HEK293T (cell line): ENCODE results near the gene SLC5A1.

Experiments used
- CTCF ChIA-PET: fragments of 350-600 bp; formaldehyde crosslinking; extraction: SDS; loops from one replicate; lab custom pipeline; 2021; ENCODE audit warnings: antibody characterized with exemption, inconsistent platforms; lab: Yijun Ruan, JAX
- POLR2A ChIA-PET: fragments of 350-600 bp; formaldehyde crosslinking; extraction: SDS; loops from one replicate; lab custom pipeline; 2020; ENCODE audit warnings: antibody characterized with exemption, inconsistent platforms; lab: Yijun Ruan, JAX
- DNase-seq: peaks from one replicate; pipeline ENCODE4 v3.0.0; 2012; ENCODE audit warnings: mixed read lengths; ENCODE audit errors: extremely low spot score
- ARNT ChIP-seq: fragments of 450-650 bp; IDR thresholded peaks from 2 replicates; pipeline ENCODE4 v1.6.1; 2017; ENCODE audit warnings: mild to moderate bottlenecking
- BHLHE40 ChIP-seq: fragments of 450-650 bp; IDR thresholded peaks from 2 replicates; pipeline ENCODE4 v1.6.1; 2016; ENCODE audit warnings: mild to moderate bottlenecking, moderate library complexity, borderline replicate concordance
- CTBP1 ChIP-seq: fragments of 450-650 bp; IDR thresholded peaks from 2 replicates; pipeline ENCODE4 v1.6.1; 2016; ENCODE audit warnings: borderline replicate concordance
- ELF4 ChIP-seq: fragments of 450-650 bp; IDR thresholded peaks from 2 replicates; pipeline ENCODE4 v1.6.1; 2017; ENCODE audit warnings: antibody characterized with exemption
- FOXA1 ChIP-seq: fragments of 450-650 bp; IDR thresholded peaks from 2 replicates; pipeline ENCODE4 v1.6.1; 2016; ENCODE audit warnings: mild to moderate bottlenecking
- FOXK2 ChIP-seq: fragments of 450-650 bp; IDR thresholded peaks from 2 replicates; pipeline ENCODE4 v1.6.1; 2016; ENCODE audit warnings: mild to moderate bottlenecking
- FOXM1 ChIP-seq: fragments of 450-650 bp; IDR thresholded peaks from 2 replicates; pipeline ENCODE4 v1.6.1; 2017; ENCODE audit warnings: mild to moderate bottlenecking, borderline replicate concordance
- HDGF ChIP-seq: fragments of 450-650 bp; IDR thresholded peaks from 2 replicates; pipeline ENCODE4 v1.6.1; 2017; ENCODE audit warnings: antibody characterized with exemption, borderline replicate concordance
- L3MBTL2 ChIP-seq: fragments of 450-650 bp; conservative IDR thresholded peaks from 2 replicates; pipeline ENCODE4 v1.6.1; 2016; ENCODE audit warnings: mild to moderate bottlenecking
- LEF1 ChIP-seq: fragments of 450-650 bp; IDR thresholded peaks from 2 replicates; pipeline ENCODE4 v1.6.1; 2017; ENCODE audit warnings: mild to moderate bottlenecking, borderline replicate concordance
- NFRKB ChIP-seq: fragments of 450-650 bp; IDR thresholded peaks from 2 replicates; pipeline ENCODE4 v1.6.1; 2016; ENCODE audit warnings: mild to moderate bottlenecking, moderate library complexity
- SP1 ChIP-seq: fragments of 450-650 bp; IDR thresholded peaks from 2 replicates; pipeline ENCODE4 v1.6.1; 2017
- SUZ12 ChIP-seq: fragments of 450-650 bp; IDR thresholded peaks from 2 replicates; pipeline ENCODE4 v1.6.1; 2016; ENCODE audit warnings: mild to moderate bottlenecking
- TARDBP ChIP-seq: fragments of 450-650 bp; IDR thresholded peaks from 2 replicates; pipeline ENCODE4 v1.6.1; 2016
- ZNF384 ChIP-seq: fragments of 450-650 bp; IDR thresholded peaks from 2 replicates; pipeline ENCODE4 v1.6.1; 2016
- TF ChIP-seq, protein P1 (sequence below): fragments of 450-650 bp; IDR thresholded peaks from 2 replicates; pipeline ENCODE4 v1.6.1; 2016

Gene SLC5A1

DNA sequence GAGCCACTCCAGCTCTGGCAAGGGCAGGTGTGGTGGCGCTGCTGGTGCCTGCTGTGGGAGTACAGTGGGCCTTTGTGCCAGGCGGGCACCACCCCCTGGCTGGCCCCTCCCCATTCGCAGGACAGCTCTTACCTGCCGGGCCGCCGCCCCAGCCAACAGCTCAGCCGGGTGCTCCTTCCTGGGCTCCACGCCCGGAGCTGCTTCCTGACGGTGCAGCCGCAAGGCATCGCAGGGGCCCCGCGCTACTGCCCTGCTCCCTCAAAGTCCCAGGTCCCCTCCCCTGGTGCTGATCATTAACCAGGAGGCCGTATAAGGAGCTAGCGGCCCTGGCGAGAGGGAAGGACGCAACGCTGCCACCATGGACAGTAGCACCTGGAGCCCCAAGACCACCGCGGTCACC, at the start of gene SLC5A1:
Gene SLC5A1 (plus strand): TSS at position 338 of the 400 bp plus-strand sequence. CDS start 21 bp downstream, at position 359.
- TF ChIP-seq CTBP1: no peak
- TF ChIP-seq ELF4: no peak
- no peak for TF ChIP-seq FOXK2
- TF ChIP-seq, protein P1, sequence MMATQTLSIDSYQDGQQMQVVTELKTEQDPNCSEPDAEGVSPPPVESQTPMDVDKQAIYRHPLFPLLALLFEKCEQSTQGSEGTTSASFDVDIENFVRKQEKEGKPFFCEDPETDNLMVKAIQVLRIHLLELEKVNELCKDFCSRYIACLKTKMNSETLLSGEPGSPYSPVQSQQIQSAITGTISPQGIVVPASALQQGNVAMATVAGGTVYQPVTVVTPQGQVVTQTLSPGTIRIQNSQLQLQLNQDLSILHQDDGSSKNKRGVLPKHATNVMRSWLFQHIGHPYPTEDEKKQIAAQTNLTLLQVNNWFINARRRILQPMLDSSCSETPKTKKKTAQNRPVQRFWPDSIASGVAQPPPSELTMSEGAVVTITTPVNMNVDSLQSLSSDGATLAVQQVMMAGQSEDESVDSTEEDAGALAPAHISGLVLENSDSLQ: no peak
- TF ChIP-seq L3MBTL2: no peak
- no peak for TF ChIP-seq TARDBP
- no peak for TF ChIP-seq ARNT
- no peak for TF ChIP-seq FOXA1
- ChIA-PET CTCF (interaction anchor here (1.1 kb wide), 1 partner anchor 60 kb away, joined by 3 read pairs; no protein-coding TSS in a partner anchor), POLR2A (no interaction called here)
- no peak for DNase-seq

DNA sequence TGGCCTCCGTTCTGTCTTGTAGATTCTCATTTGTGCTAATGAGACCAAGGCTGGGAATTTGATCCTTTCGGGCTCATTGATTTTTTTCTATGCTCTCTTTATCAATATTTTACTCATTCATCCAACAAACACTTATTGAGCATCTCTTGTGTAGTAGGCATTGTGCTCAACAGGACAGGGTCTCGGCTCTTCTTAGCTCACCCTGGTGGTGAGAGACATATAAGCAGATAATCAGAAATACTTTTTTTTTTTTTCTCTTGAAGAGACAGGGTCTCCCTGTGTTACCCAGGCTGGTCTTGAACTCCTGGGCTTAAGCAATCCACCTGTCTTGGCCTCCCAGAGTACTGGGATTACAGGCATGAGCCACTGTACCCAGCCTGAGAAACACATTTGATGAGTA, 48.0 kb upstream of the SLC5A1 start:
- DNase-seq: peak; percentile 35
- no peak for TF ChIP-seq SUZ12
- TF ChIP-seq L3MBTL2: no peak
- TF ChIP-seq SP1: no peak
- TF ChIP-seq ELF4: no peak
- no peak for TF ChIP-seq NFRKB
- TF ChIP-seq, protein P1: no peak
- peak; percentile 83 for TF ChIP-seq ZNF384
- no peak for TF ChIP-seq LEF1
- ChIA-PET POLR2A (interaction anchor here (1.2 kb wide), 1 partner anchor 25 kb away, joined by 4 read pairs; no protein-coding TSS in a partner anchor), CTCF (interaction anchor here (0.6 to 1.5 kb wide), 6 partner anchors 11 to 1113 kb away, joined by 3 to 5 read pairs (median 3); no protein-coding TSS in a partner anchor)

DNA sequence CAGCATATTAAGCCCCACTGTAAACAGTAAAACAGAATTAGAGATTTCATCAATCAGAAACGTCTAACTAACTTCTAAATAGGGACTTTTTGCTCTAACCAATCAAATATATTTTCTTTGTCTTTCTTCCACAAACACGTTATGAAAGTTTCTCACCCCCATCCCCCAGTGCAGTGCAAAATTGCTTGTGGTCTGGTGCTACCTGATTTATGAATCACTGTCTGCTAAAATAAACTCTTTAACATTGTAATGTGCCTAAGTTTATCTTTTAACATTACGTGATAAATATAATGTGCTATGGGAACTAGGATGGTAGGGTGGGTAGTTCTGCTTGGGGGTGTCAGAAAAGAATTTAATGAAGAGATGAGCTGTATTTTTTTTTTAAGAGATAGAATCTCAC, 47.3 kb upstream of the SLC5A1 start:
- POLR2A ChIA-PET: no interaction called here
- CTCF ChIA-PET: no interaction called here
- no peak for DNase-seq

DNA sequence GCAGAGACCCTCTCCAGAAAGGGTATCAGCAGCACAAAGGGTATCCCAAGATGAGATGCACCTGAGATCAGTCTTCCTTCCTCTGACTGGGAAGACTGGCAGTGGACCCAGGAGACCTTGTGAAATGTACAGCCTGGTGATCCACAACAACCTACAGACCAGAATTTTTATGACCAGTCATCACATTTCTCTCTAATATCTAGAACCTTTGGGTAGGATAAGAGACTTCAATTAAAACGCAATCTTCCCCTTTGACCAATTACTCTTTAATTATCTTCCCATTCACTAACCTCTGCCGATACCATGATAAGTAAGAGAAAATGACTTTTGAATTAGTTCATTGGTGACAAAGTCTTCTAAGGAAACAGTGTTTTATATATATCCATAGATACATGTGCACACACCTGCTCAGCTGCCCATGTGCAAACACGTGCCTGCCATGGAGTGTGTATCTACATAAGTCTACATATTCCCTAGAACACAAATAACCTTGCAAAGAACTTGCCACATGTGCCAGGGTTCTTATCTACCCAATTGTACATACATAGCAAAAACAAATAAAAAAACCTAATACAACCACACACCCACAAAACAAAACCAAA, 44.2 kb upstream of the SLC5A1 start:
- CTCF ChIA-PET: no interaction called here
- POLR2A ChIA-PET: no interaction called here
- TF ChIP-seq FOXK2: no peak
- no peak for TF ChIP-seq TARDBP
- no peak for TF ChIP-seq SUZ12
- no peak for TF ChIP-seq HDGF
- no peak for TF ChIP-seq FOXA1
- TF ChIP-seq ARNT: no peak
- TF ChIP-seq NFRKB: no peak
- TF ChIP-seq ELF4: no peak
- no peak for TF ChIP-seq SP1
- TF ChIP-seq L3MBTL2: no peak
- no peak for TF ChIP-seq CTBP1
- TF ChIP-seq LEF1: no peak
- TF ChIP-seq, protein P1: no peak
- TF ChIP-seq BHLHE40: no peak
- TF ChIP-seq ZNF384: no peak
- no peak for TF ChIP-seq FOXM1
- no peak for DNase-seq

More for the DNA sequence above, 47.3 kb upstream of the SLC5A1 start:
- TF ChIP-seq BHLHE40 (no peak), LEF1 (no peak), ELF4 (no peak), FOXK2 (no peak), CTBP1 (no peak), ARNT (no peak), HDGF (no peak), NFRKB (no peak), SUZ12 (no peak), FOXA1 (no peak), SP1 (no peak), TARDBP (no peak), FOXM1 (no peak), L3MBTL2 (no peak)
- TF ChIP-seq, protein P1: no peak

DNA sequence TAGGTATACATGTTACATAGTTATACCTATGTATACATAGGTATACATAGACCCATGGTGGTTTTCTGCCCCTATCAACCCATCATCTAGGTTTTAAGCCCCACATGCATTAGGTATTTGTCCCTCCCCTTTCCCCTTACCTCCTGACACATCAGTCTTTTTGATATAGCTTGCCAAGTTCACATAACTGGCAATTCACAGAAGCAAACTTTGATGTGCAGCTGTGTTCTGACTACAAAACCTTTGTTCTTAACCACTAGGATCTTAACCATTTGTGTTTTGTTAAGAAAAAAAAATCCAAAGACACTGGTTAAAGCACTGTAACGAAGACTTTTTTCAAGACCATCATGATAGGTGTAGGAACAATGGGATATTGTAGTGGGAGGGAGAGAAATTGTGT, 42.9 kb upstream of the SLC5A1 start:
- TF ChIP-seq CTBP1 (no peak), ZNF384 (no peak), BHLHE40 (no peak), SUZ12 (no peak), FOXM1 (no peak), ELF4 (no peak), FOXA1 (no peak), FOXK2 (no peak), TARDBP (no peak), NFRKB (no peak), ARNT (no peak), LEF1 (no peak), L3MBTL2 (no peak), SP1 (no peak), HDGF (no peak)
- TF ChIP-seq, protein P1: no peak
- ChIA-PET CTCF (no interaction called here), POLR2A (no interaction called here)
- DNase-seq: no peak
